B cell (primary cell): ENCODE measurements around the gene SLC9A3.

Experiments used
- EZH2 ChIP-seq: IDR thresholded peaks from 2 replicates; pipeline ENCODE4 v1.6.1; 2012; ENCODE audit warnings: borderline replicate concordance, low read depth, mild to moderate bottlenecking, moderate library complexity, low read length; ENCODE audit not compliant: insufficient read depth, poor library complexity, severe bottlenecking
- TF ChIP-seq, protein P1 (sequence below): fragments of 200-600 bp; IDR thresholded peaks from one replicate; pipeline ENCODE4 v1.8.0; 2022; ENCODE audit warnings: antibody characterized with exemption, mild to moderate bottlenecking

GRCh38 chr5:516338-516925 is 7.8 kb downstream of the SLC9A3 start:
- TF ChIP-seq, protein P1, sequence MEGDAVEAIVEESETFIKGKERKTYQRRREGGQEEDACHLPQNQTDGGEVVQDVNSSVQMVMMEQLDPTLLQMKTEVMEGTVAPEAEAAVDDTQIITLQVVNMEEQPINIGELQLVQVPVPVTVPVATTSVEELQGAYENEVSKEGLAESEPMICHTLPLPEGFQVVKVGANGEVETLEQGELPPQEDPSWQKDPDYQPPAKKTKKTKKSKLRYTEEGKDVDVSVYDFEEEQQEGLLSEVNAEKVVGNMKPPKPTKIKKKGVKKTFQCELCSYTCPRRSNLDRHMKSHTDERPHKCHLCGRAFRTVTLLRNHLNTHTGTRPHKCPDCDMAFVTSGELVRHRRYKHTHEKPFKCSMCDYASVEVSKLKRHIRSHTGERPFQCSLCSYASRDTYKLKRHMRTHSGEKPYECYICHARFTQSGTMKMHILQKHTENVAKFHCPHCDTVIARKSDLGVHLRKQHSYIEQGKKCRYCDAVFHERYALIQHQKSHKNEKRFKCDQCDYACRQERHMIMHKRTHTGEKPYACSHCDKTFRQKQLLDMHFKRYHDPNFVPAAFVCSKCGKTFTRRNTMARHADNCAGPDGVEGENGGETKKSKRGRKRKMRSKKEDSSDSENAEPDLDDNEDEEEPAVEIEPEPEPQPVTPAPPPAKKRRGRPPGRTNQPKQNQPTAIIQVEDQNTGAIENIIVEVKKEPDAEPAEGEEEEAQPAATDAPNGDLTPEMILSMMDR = no peak
- TF ChIP-seq EZH2 = no peak
